IMR-90 (cell line): ENCODE measurements around the gene ODAD3.

Source experiments
- CHD1 ChIP-seq: IDR thresholded peaks from 2 replicates; pipeline ENCODE4 v1.6.1; 2012; ENCODE audit warnings: low read depth, low read length, improper control_type of control experiment
- CTCF ChIP-seq: conservative IDR thresholded peaks from 2 replicates; pipeline ENCODE4 v1.5.1; 2012; ENCODE audit warnings: mild to moderate bottlenecking, low read depth, low read length, improper control_type of control experiment
- MAFK ChIP-seq: IDR thresholded peaks from 2 replicates; pipeline ENCODE4 v1.6.1; 2012; ENCODE audit warnings: low read depth, low read length, improper control_type of control experiment
- MAZ ChIP-seq: IDR thresholded peaks from 2 replicates; pipeline ENCODE4 v1.6.1; 2012; ENCODE audit warnings: low read depth, mild to moderate bottlenecking, low read length, improper control_type of control experiment, moderate library complexity, borderline replicate concordance
- MXI1 ChIP-seq: IDR thresholded peaks from 2 replicates; pipeline ENCODE4 v1.6.1; 2012; ENCODE audit warnings: low read depth, mild to moderate bottlenecking, low read length, moderate library complexity, borderline replicate concordance
- RCOR1 ChIP-seq: IDR thresholded peaks from 2 replicates; pipeline ENCODE4 v1.6.1; 2012; ENCODE audit warnings: mild to moderate bottlenecking, low read length, improper control_type of control experiment; ENCODE audit not compliant: insufficient replicate concordance
- RFX5 ChIP-seq: IDR thresholded peaks from 2 replicates; pipeline ENCODE4 v1.8.0; 2012; ENCODE audit warnings: low read depth, mild to moderate bottlenecking, low read length, moderate library complexity
- SMC3 ChIP-seq: fragments of 150-350 bp; IDR thresholded peaks from 2 replicates; pipeline ENCODE4 v1.6.1; 2016; ENCODE audit warnings: low read depth, mild to moderate bottlenecking, antibody characterized with exemption, low read length, moderate library complexity
- USF2 ChIP-seq: fragments of 150-350 bp; IDR thresholded peaks from 2 replicates; pipeline ENCODE4 v1.6.1; 2017; ENCODE audit warnings: mild to moderate bottlenecking, antibody characterized with exemption, low read length, low read depth

DNA sequence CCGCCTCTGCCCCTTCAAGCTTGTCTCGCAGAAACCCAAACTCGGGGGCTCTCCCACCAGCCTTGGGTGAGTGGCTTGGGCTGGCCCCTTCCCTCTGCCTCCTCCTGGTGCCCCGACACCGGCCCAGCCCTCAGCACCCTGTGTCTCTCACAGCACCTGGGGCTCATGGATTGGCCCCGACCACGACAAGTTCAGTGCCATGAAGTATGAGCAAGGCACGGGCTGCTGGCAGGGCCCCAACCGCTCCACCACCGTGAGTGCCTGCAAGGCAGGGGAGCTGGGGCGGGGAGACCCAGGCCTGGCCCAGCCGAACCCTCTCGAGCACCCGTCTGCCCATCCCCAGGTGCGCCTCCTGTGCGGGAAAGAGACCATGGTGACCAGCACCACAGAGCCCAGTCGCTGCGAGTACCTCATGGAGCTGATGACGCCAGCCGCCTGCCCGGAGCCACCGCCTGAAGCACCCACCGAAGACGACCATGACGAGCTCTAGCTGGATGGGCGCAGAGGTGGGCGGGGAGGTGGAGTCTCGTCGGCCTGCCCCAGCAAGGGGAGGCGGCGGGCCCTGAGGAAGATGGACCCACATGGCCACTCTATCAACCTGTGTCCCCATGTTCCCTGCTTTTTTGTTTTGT lies 14.1 kb upstream of the ODAD3 start:
- TF ChIP-seq CTCF (no peak), USF2 (no peak), SMC3 (no peak), MAZ (no peak), MAFK (no peak), RCOR1 (no peak), MXI1 (no peak), RFX5 (no peak), CHD1 (no peak)
